ENCODE measurements around the gene FHOD3.

Gene FHOD3

GRCh38 chr18:36695806-36696205 lies 398.3 kb downstream of the FHOD3 start:
- H3K27ac ChIP-seq (replicated peaks): no peak overlapping the region
- no peak overlapping the region for H3K4me3 ChIP-seq (replicated peaks; ENCODE audit: insufficient read depth, low read length)
- DNase-seq (ENCODE audit: low read depth in 1 of 2, low spot score in 1 of 2): no peak
- TF ChIP-seq GABPA (IDR thresholded peaks at IDR 0.05; ENCODE audit: low read depth) (no peak), SPI1 (IDR thresholded peaks at IDR 0.05; ENCODE audit: borderline replicate concordance, low read depth) (no peak), CTCF (IDR thresholded peaks at IDR 0.05; ENCODE audit: insufficient read depth, low read length) (no peak), POLR2AphosphoS5 (IDR thresholded peaks at IDR 0.05; ENCODE audit: low read depth) (no peak), REST (IDR thresholded peaks at IDR 0.05; ENCODE audit: insufficient replicate concordance, low read depth) (no peak)
- H3K27me3 ChIP-seq (ENCODE audit: insufficient read depth, poor library complexity, severe bottlenecking): peaks cover 17% of the 10 kb centered on the region

GRCh38 chr18:36697905-36698304 lies 400.4 kb downstream of the FHOD3 start:
- Histone ChIP-seq H3K4me3 (replicated peaks; ENCODE audit: insufficient read depth, low read length) (no peak overlapping the region), H3K27ac (replicated peaks) (no peak overlapping the region), H3K27me3 (ENCODE audit: insufficient read depth, poor library complexity, severe bottlenecking) (peaks cover 14% of the 10 kb centered on the region)
- no peak for TF ChIP-seq POLR2AphosphoS5 (IDR thresholded peaks at IDR 0.05; ENCODE audit: low read depth)
- TF ChIP-seq GABPA (IDR thresholded peaks at IDR 0.05; ENCODE audit: low read depth): no peak
- no peak for TF ChIP-seq CTCF (IDR thresholded peaks at IDR 0.05; ENCODE audit: insufficient read depth, low read length)
- no peak for TF ChIP-seq REST (IDR thresholded peaks at IDR 0.05; ENCODE audit: insufficient replicate concordance, low read depth)
- no peak for TF ChIP-seq SPI1 (IDR thresholded peaks at IDR 0.05; ENCODE audit: borderline replicate concordance, low read depth)
- DNase-seq (ENCODE audit: low read depth in 1 of 2, low spot score in 1 of 2): no peak

GRCh38 chr18:36700955-36701354 lies 403.4 kb downstream of the FHOD3 start:
- Histone ChIP-seq H3K27me3 (ENCODE audit: insufficient read depth, poor library complexity, severe bottlenecking) (peaks cover 17% of the 10 kb centered on the region), H3K27ac (replicated peaks) (no peak overlapping the region), H3K4me3 (replicated peaks; ENCODE audit: insufficient read depth, low read length) (no peak overlapping the region)
- TF ChIP-seq POLR2AphosphoS5 (IDR thresholded peaks at IDR 0.05; ENCODE audit: low read depth) (no peak), SPI1 (IDR thresholded peaks at IDR 0.05; ENCODE audit: borderline replicate concordance, low read depth) (no peak), CTCF (IDR thresholded peaks at IDR 0.05; ENCODE audit: insufficient read depth, low read length) (no peak), GABPA (IDR thresholded peaks at IDR 0.05; ENCODE audit: low read depth) (no peak)
- DNase-seq (ENCODE audit: low read depth in 1 of 2, low spot score in 1 of 2): no peak

- no peak for DNase-seq (ENCODE audit: low read depth in 1 of 2, low spot score in 1 of 2)
- TF ChIP-seq REST (IDR thresholded peaks at IDR 0.05; ENCODE audit: insufficient replicate concordance, low read depth) (no peak), GABPA (IDR thresholded peaks at IDR 0.05; ENCODE audit: low read depth) (no peak), POLR2AphosphoS5 (IDR thresholded peaks at IDR 0.05; ENCODE audit: low read depth) (no peak), CTCF (IDR thresholded peaks at IDR 0.05; ENCODE audit: insufficient read depth, low read length) (no peak), SPI1 (IDR thresholded peaks at IDR 0.05; ENCODE audit: borderline replicate concordance, low read depth) (no peak)
- peaks cover 17% of the 10 kb centered on the region for H3K27me3 ChIP-seq (ENCODE audit: insufficient read depth, poor library complexity, severe bottlenecking)
- H3K4me3 ChIP-seq (replicated peaks; ENCODE audit: insufficient read depth, low read length): no peak overlapping the region
- no peak overlapping the region for H3K27ac ChIP-seq (replicated peaks)
Measured at GRCh38 chr18:36702401-36703013, 405.0 kb downstream of the FHOD3 start.
